IMR-90 (cell line): ENCODE data around the gene DPY19L1. TPM values are rescaled to one million over a fixed set of nuclear protein-coding genes. Genes with fewer than 3 reads are reported as not detected.

Experiments
- ATAC-seq: fragments of 200-7000 bp; cut with Tn5 transposase; 2 replicates; pipeline ENCODE4 v1.9.1; 2020; ENCODE audit warnings: low read depth, mild to moderate bottlenecking, moderate library complexity
- BruUV-seq: library from RNA; stranded (reverse); fragments of 400-500 nt; replicated peaks from 2 replicates; lab custom pipeline; 2021; lab: Mats Ljungman, UMichigan
- CTCF ChIA-PET: fragments of 300-600 bp; formaldehyde crosslinking; extraction: SDS; loops from one replicate; lab custom pipeline; 2021; ENCODE audit warnings: antibody characterized with exemption; lab: Yijun Ruan, JAX
- POLR2A ChIA-PET: fragments of 300-600 bp; sonication (Branson Sonifier 250); formaldehyde crosslinking; loops from one replicate; lab custom pipeline; 2022; ENCODE audit warnings: antibody characterized with exemption; ENCODE audit not compliant: unreplicated experiment; lab: Charles Lee
- DNase-seq: peaks from one replicate; pipeline ENCODE4 v3.0.0; 2013
- H2AFZ ChIP-seq: replicated peaks from 2 replicates; pipeline ENCODE3; 2013; ENCODE audit warnings: low read length, mild to moderate bottlenecking; ENCODE audit not compliant: poor library complexity
- H2AK5ac ChIP-seq: 2 replicates; pipeline ENCODE4 v1.6.1; 2013; ENCODE audit warnings: low read depth, low read length, inconsistent platforms
- H2AK9ac ChIP-seq: replicated peaks from 2 replicates; pipeline ENCODE3; 2013; ENCODE audit warnings: mild to moderate bottlenecking, low read depth, low read length, moderate library complexity; ENCODE audit not compliant: poor library complexity
- H2BK120ac ChIP-seq: 2 replicates; pipeline ENCODE4 v1.6.1; 2013; ENCODE audit warnings: low read depth, low read length, inconsistent platforms
- H2BK15ac ChIP-seq: 3 replicates; pipeline ENCODE4 v1.6.1; 2013; ENCODE audit warnings: low read depth, low read length, inconsistent platforms
- H2BK20ac ChIP-seq: 2 replicates; pipeline ENCODE4 v1.6.1; 2013; ENCODE audit warnings: low read depth, mild to moderate bottlenecking, inconsistent platforms, low read length, moderate library complexity
- H2BK5ac ChIP-seq: 2 replicates; pipeline ENCODE4 v1.6.1; 2013; ENCODE audit warnings: mild to moderate bottlenecking, low read depth, low read length, inconsistent platforms; ENCODE audit not compliant: poor library complexity, severe bottlenecking
- H3K14ac ChIP-seq: replicated peaks from 2 replicates; pipeline ENCODE4 v1.6.1; 2013; ENCODE audit warnings: low read depth, low read length, inconsistent platforms
- H3K18ac ChIP-seq: 2 replicates; pipeline ENCODE4 v1.6.1; 2013; ENCODE audit warnings: low read depth, low read length, control low read depth
- H3K23ac ChIP-seq: 2 replicates; pipeline ENCODE4 v1.6.1; 2013; ENCODE audit warnings: low read depth, low read length, inconsistent platforms
- H3K27ac ChIP-seq: 2 replicates; pipeline ENCODE4 v1.5.1; 2013; ENCODE audit warnings: mild to moderate bottlenecking, control low read depth, low read length; ENCODE audit not compliant: insufficient read depth
- H3K27me3 ChIP-seq: 2 replicates; pipeline ENCODE4 v1.6.1; 2013; ENCODE audit warnings: low read length; ENCODE audit not compliant: control insufficient read depth, insufficient read depth
- H3K36me3 ChIP-seq: 2 replicates; pipeline ENCODE4 v1.6.1; 2013; ENCODE audit warnings: low read length, mixed read lengths; ENCODE audit not compliant: control insufficient read depth, insufficient read depth
- H3K4ac ChIP-seq: 2 replicates; pipeline ENCODE4 v1.6.1; 2013; ENCODE audit warnings: low read depth, low read length, inconsistent platforms
- H3K4me1 ChIP-seq: 2 replicates; pipeline ENCODE4 v1.6.1; 2013; ENCODE audit warnings: low read length, mixed read lengths; ENCODE audit not compliant: control insufficient read depth, insufficient read depth
- H3K4me2 ChIP-seq: 2 replicates; pipeline ENCODE4 v1.6.1; 2013; ENCODE audit warnings: low read depth, mild to moderate bottlenecking, control low read depth, low read length, moderate library complexity
- H3K4me3 ChIP-seq: 2 replicates; pipeline ENCODE4 v1.5.1; 2013; ENCODE audit warnings: low read depth, mild to moderate bottlenecking, control low read depth, low read length, moderate library complexity; ENCODE audit not compliant: insufficient read depth
- H3K56ac ChIP-seq: 2 replicates; pipeline ENCODE4 v1.6.1; 2013; ENCODE audit warnings: low read length, inconsistent platforms; ENCODE audit not compliant: insufficient read depth; ENCODE audit errors: extremely low read depth
- H3K79me1 ChIP-seq, 2 experiments: 2 replicates each; pipeline ENCODE4 v1.6.1; 2013; ENCODE audit warnings: low read length in 2 of 2, inconsistent platforms in 1 of 2, low read depth in 1 of 2
- H3K9ac ChIP-seq: 2 replicates; pipeline ENCODE4 v1.6.1; 2013; ENCODE audit warnings: low read depth, low read length, control low read depth
- H3K9me1 ChIP-seq: 2 replicates; pipeline ENCODE4 v1.6.1; 2013; ENCODE audit warnings: low read length, inconsistent platforms; ENCODE audit not compliant: insufficient read depth
- H3K9me3 ChIP-seq: 2 replicates; pipeline ENCODE4 v1.6.1; 2013; ENCODE audit warnings: low read length; ENCODE audit not compliant: control insufficient read depth, insufficient read depth
- H4K20me1 ChIP-seq: 2 replicates; pipeline ENCODE4 v1.6.1; 2013; ENCODE audit warnings: low read length, inconsistent platforms; ENCODE audit not compliant: insufficient read depth
- H4K5ac ChIP-seq: 2 replicates; pipeline ENCODE4 v1.6.1; 2013; ENCODE audit warnings: mild to moderate bottlenecking, low read depth, low read length, control low read depth
- H4K8ac ChIP-seq, 2 experiments: 2 replicates each; pipeline ENCODE4 v1.6.1; 2013; ENCODE audit warnings: low read depth in 2 of 2, low read length in 2 of 2, control low read depth in 1 of 2, inconsistent platforms in 1 of 2
- H4K91ac ChIP-seq: 2 replicates; pipeline ENCODE4 v1.6.1; 2013; ENCODE audit warnings: low read depth, low read length, inconsistent platforms; ENCODE audit not compliant: insufficient read depth
- CEBPB ChIP-seq: IDR thresholded peaks from 2 replicates; pipeline ENCODE4 v1.6.1; 2012; ENCODE audit warnings: low read depth, low read length, improper control_type of control experiment
- CTCF ChIP-seq: conservative IDR thresholded peaks from 2 replicates; pipeline ENCODE4 v1.5.1; 2012; ENCODE audit warnings: mild to moderate bottlenecking, low read depth, low read length, improper control_type of control experiment
- ELK1 ChIP-seq: fragments of 150-350 bp; IDR thresholded peaks from 2 replicates; pipeline ENCODE4 v1.6.1; 2016; ENCODE audit warnings: low read depth, mild to moderate bottlenecking, low read length, moderate library complexity, borderline replicate concordance
- FOS ChIP-seq: fragments of 150-350 bp; IDR thresholded peaks from 2 replicates; pipeline ENCODE4 v1.6.1; 2016; ENCODE audit warnings: low read depth, low read length
- MAZ ChIP-seq: IDR thresholded peaks from 2 replicates; pipeline ENCODE4 v1.6.1; 2012; ENCODE audit warnings: low read depth, mild to moderate bottlenecking, low read length, improper control_type of control experiment, moderate library complexity, borderline replicate concordance
- MXI1 ChIP-seq: IDR thresholded peaks from 2 replicates; pipeline ENCODE4 v1.6.1; 2012; ENCODE audit warnings: low read depth, mild to moderate bottlenecking, low read length, moderate library complexity, borderline replicate concordance
- NFE2L2 ChIP-seq: fragments of 150-350 bp; IDR thresholded peaks from 2 replicates; pipeline ENCODE4 v1.6.1; 2016; ENCODE audit warnings: low read depth, mild to moderate bottlenecking, low read length
- POLR2A ChIP-seq: IDR thresholded peaks from 2 replicates; pipeline ENCODE4 v1.6.1; 2012; ENCODE audit warnings: mild to moderate bottlenecking, low read depth, low read length
- RAD21 ChIP-seq: IDR thresholded peaks from 2 replicates; pipeline ENCODE4 v1.6.1; 2012; ENCODE audit warnings: low read length, improper control_type of control experiment
- RCOR1 ChIP-seq: IDR thresholded peaks from 2 replicates; pipeline ENCODE4 v1.6.1; 2012; ENCODE audit warnings: mild to moderate bottlenecking, low read length, improper control_type of control experiment; ENCODE audit not compliant: insufficient replicate concordance
- RFX5 ChIP-seq: IDR thresholded peaks from 2 replicates; pipeline ENCODE4 v1.8.0; 2012; ENCODE audit warnings: low read depth, mild to moderate bottlenecking, low read length, moderate library complexity
- SMC3 ChIP-seq: fragments of 150-350 bp; IDR thresholded peaks from 2 replicates; pipeline ENCODE4 v1.6.1; 2016; ENCODE audit warnings: low read depth, mild to moderate bottlenecking, antibody characterized with exemption, low read length, moderate library complexity
- USF2 ChIP-seq: fragments of 150-350 bp; IDR thresholded peaks from 2 replicates; pipeline ENCODE4 v1.6.1; 2017; ENCODE audit warnings: mild to moderate bottlenecking, antibody characterized with exemption, low read length, low read depth
- WGBS, 2 experiments: methylation state at CpG; one replicate each; pipeline versions ENCODE4 v1.1.5 to v1.1.7; 2013; ENCODE audit warnings: missing lambda C conversion rate in 2 of 2; ENCODE audit not compliant: insufficient read length in 1 of 2; ENCODE audit errors: extremely low coverage in 2 of 2; 5-methylcytosine and 5-hydroxymethylcytosine counted together
- dilution Hi-C: fragments of 300-500 bp; cut with HindIII; formaldehyde crosslinking; loops from one replicate; pipeline ENCODE4 v1.14.3; 2018; ENCODE audit warnings: low sequenced_read_pairs; ENCODE audit not compliant: unreplicated experiment
- in situ Hi-C: fragments of 300-500 bp; cut with MboI; formaldehyde crosslinking; loops from 3 replicates; pipeline ENCODE4 v1.14.3; 2019; ENCODE audit warnings: low sequenced_read_pairs, inconsistent platforms, mixed read lengths
- intact Hi-C: fragments of 100-400 bp; cut with micrococcal nuclease; formaldehyde crosslinking; loops from 2 replicates; pipeline ENCODE4 v1.10.0; 2022
- polyA plus RNA-seq, 3 experiments: library from polyadenylated mRNA; depleted of rRNA; stranded (reverse); fragments of >200 nt; gene quantifications; 2 replicates each; pipeline ENCODE4 v1.2.3, GENCODE V29; 2012; ENCODE audit warnings: low replicate concordance in 1 of 3
- total RNA-seq: library from RNA; depleted of rRNA; stranded (reverse); fragments of >200 nt; gene quantifications from 2 replicates; pipeline ENCODE4 v1.2.3, GENCODE V29; 2012

DPY19L1 gene
- total and polyA plus RNA-seq, 2 of the 4 experiments (the other 2 are of a cell fraction), result 12.1 to 12.2 TPM

- TF ChIP-seq POLR2A (no peak), CTCF (no peak), RFX5 (no peak), NFE2L2 (no peak), FOS (no peak), MXI1 (no peak), ELK1 (no peak), USF2 (no peak), MAZ (no peak), CEBPB (no peak), RCOR1 (no peak), SMC3 (no peak), RAD21 (no peak)
- Histone ChIP-seq H4K8ac (no peak overlapping the region), H3K27ac (no peak overlapping the region), H3K14ac (no peak overlapping the region), H3K9me3 (no peaks in the 10 kb centered on the region), H3K4ac (no peak overlapping the region), H4K91ac (no peak overlapping the region), H3K79me1 (no peaks in the 10 kb centered on the region), H3K56ac (no peak overlapping the region), H2BK20ac (no peak overlapping the region), H4K20me1 (no peaks in the 10 kb centered on the region), H4K5ac (no peak overlapping the region), H3K27me3 (no peaks in the 10 kb centered on the region), H2AFZ (no peak overlapping the region), H2BK120ac (no peak overlapping the region), H2AK9ac (no peak overlapping the region), H3K23ac (no peak overlapping the region), H3K9me1 (no peaks in the 10 kb centered on the region), H2AK5ac (no peak overlapping the region), H3K4me3 (no peak overlapping the region), H3K18ac (no peak overlapping the region), H3K9ac (no peak overlapping the region), H3K36me3 (no peaks in the 10 kb centered on the region), H2BK15ac (no peak overlapping the region), H3K4me2 (no peak overlapping the region), H2BK5ac (no peak overlapping the region), H3K4me1 (no peaks in the 10 kb centered on the region)
- ATAC-seq (peak; percentile 21; the same call in 1 of the 2 replicates), DNase-seq (no peak)
- intact Hi-C loops (loop anchor here (10.0 kb wide), 1 partner anchor 58 kb away; no protein-coding TSS in a partner anchor), in situ Hi-C loops (no loop called here), dilution Hi-C loops (no loop called here)
- ChIA-PET CTCF (no interaction called here), POLR2A (no interaction called here)
- WGBS, 2 experiments, result no CpG with 5 or more reads among the region's 4 CpGs
- no TSS peak for BruUV-seq
These were observed 90.8 kb downstream of the DPY19L1 start for GRCh38 chr7:34946486-34946885.
